NOMO-1 treated with DMSO at 0.1 percent for 48 hours (cell line): ENCODE measurements around the gene CCDC107.

Experiments
- DNase-seq: peaks from one replicate; lab custom pipeline; 2025; ENCODE audit not compliant: unreplicated experiment; lab: John Stamatoyannopoulos, UW

Gene CCDC107

GRCh38 chr9:35700031-35700430, 41.9 kb downstream of the CCDC107 start:
- no peak for DNase-seq

DNA sequence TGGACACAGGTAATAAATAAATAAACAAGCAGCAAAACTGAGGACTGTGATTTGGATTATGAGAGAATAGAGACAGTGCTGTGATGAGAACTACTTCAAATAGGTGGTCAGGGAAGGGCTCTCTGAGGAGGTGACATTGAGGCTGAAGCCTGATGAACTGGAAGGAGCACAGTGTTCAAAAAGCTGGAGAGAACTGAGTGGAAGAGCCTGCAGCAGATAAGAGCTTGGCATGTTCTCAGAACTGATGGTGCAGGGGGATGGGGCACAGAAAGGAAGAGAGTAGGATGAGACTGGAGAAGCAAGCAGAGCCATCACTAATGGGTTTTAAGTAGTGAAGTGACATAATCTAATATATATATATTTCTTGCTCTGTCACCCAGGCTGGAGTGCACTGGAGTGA, 42.9 kb downstream of the CCDC107 start:
- no peak for DNase-seq

DNA sequence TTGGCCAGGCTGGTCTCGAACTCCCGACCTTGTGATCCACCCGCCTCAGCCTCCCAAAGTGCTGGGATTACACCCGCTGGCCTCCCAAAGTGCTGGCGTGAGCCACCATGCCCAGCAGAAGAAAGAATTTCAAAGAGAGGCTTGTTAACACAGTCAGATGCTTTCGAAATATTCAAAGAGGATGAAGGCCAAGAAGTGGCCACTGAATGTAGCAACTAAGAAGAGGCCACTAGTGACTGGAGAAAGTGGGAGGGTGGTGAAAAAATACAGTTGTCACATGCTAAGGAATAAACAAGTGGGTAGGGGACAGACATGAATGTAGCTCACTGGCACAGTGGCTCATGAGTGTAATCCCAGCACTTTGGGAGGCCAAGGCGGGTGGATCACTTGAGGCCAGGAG, 44.6 kb downstream of the CCDC107 start:
- no peak for DNase-seq

GRCh38 chr9:35703906-35704672, 46.0 kb downstream of the CCDC107 start:
- DNase-seq: no peak

GRCh38 chr9:35705372-35705771, 47.3 kb downstream of the CCDC107 start:
- DNase-seq: no peak

- DNase-seq: no peak
These were observed 47.8 kb downstream of the CCDC107 start for GRCh38 chr9:35705836-35706430.

DNA sequence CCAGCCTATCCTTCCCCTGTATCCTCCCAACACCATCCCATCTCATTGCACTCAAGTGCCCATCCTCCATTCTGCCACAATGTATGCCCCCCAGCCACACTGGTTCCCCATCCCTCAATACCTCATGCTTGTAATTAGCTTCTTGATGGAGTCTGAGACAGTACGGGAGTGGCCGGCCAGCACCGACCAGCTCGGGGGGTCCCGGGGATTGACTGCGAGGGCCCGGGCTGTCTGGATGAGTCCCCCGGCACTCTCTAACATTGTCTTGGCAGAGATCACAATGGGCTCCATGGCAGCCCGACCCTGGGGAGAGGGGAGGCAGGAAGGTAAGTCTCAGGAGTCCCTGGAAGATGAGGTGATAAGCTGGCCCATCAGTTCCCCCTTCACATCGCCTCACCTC, 48.9 kb downstream of the CCDC107 start:
- DNase-seq: no peak

GRCh38 chr9:35708146-35708545, 50.1 kb downstream of the CCDC107 start:
- DNase-seq: no peak

- no peak for DNase-seq
These were observed 52.9 kb downstream of the CCDC107 start for GRCh38 chr9:35710818-35711500.
